Upper lobe of left lung (tissue), 6 donors: ENCODE data around the gene TOPAZ1. TPM values are rescaled to one million over a fixed set of nuclear protein-coding genes. Genes with fewer than 3 reads are reported as not detected.

Source experiments
- ATAC-seq, 2 donors: fragments of 200-7000 bp; cut with Tn5 transposase; one replicate each; pipeline ENCODE4 v1.9.1; 2022; ENCODE audit warnings: mild to moderate bottlenecking in 2 of 2, moderate library complexity in 2 of 2; ENCODE audit not compliant: low FRiP score in 2 of 2
- DNase-seq, 2 donors: peaks; one replicate each; pipeline ENCODE4 v3.0.0-alpha.2; 2019 to 2020
- H3K27ac ChIP-seq, 4 donors: fragments of 200-600 bp; sonication (generic); one replicate each; pipeline ENCODE4 v1.5.1; 2016 to 2019
- H3K27me3 ChIP-seq, 4 donors: fragments of 200-600 bp; sonication (generic); one replicate each; pipeline ENCODE4 v1.5.1; 2017 to 2019
- H3K36me3 ChIP-seq, 4 donors: fragments of 200-600 bp; sonication (generic); one replicate each; pipeline ENCODE4 v1.5.1; 2016 to 2019
- H3K4me1 ChIP-seq, 4 donors: fragments of 200-600 bp; sonication (generic); one replicate each; pipeline ENCODE4 v1.5.1; 2018 to 2019
- H3K4me3 ChIP-seq, 4 donors: fragments of 200-600 bp; sonication (generic); one replicate each; pipeline ENCODE4 v1.5.1; 2017 to 2019; ENCODE audit warnings: mild to moderate bottlenecking in 2 of 4, moderate library complexity in 1 of 4
- H3K9me3 ChIP-seq, 4 donors: fragments of 200-600 bp; sonication (generic); one replicate each; pipeline ENCODE4 v1.5.1; 2018 to 2019
- EP300 ChIP-seq, 4 donors: sonication (generic); formaldehyde crosslinking; IDR thresholded peaks; one replicate each; pipeline ENCODE4 v1.5.1; 2017; ENCODE audit warnings: antibody characterized with exemption in 4 of 4, control low read depth in 2 of 4
- POLR2A ChIP-seq, 4 donors: fragments of 450-650 bp; IDR thresholded peaks; one replicate each; pipeline ENCODE4 v1.5.1; 2016 to 2017; ENCODE audit warnings: antibody characterized with exemption in 4 of 4, mild to moderate bottlenecking in 2 of 4
- POLR2AphosphoS5 ChIP-seq, 2 donors: sonication (generic); formaldehyde crosslinking; IDR thresholded peaks; one replicate each; pipeline ENCODE4 v1.5.1; 2017; ENCODE audit warnings: antibody characterized with exemption in 2 of 2
- WGBS, 2 donors: methylation state at CpG; one replicate each; pipeline ENCODE4 v1.1.5; 2017 to 2018; 5-methylcytosine and 5-hydroxymethylcytosine counted together
- total RNA-seq, 6 donors: library from RNA; depleted of rRNA in 4 of 6; stranded (reverse); fragments of >200 nt in 4 of 6; gene quantifications; one replicate each; pipeline versions ENCODE4 v1.1.0 to v1.2.1, GENCODE V29; 2016 to 2021
- TF ChIP-seq, protein P1 (sequence below), 6 experiments: fragments of 450-650 bp in 4 of 6; fragments of 200-600 bp in 2 of 6; sonication (generic) in 2 of 6; IDR thresholded peaks; one replicate each; pipeline ENCODE4 v1.5.1; 2016 to 2019; ENCODE audit warnings: antibody characterized with exemption in 6 of 6
- donor health status: DM: no; HTN: no; CAD: no; lungs with moderate emphysema.
- donor health status: DM: no; HTN: yes; CAD: no; lungs with severe emphysema.

The TOPAZ1 gene
- total RNA-seq, 6 donors from 2014 or later, result not detected

DNA sequence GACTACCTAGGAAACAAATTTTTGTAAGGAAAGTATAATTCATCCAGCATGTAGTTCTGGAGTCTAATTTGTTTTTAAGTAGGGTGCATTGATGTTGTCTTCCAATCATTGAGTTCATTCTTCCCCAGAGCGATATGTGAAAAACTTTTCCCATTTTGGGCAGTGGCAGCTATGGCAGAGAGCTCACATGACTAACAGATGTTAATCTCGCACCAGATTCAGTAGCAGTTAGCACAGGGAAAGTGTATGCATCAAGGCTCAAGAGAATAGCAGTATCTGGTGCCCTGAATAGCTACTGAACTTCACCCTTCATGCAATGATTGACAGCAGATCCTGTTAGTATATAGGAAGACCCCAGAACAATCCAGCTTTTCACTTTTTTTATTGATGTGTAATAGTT lies 50.6 kb downstream of the TOPAZ1 start:
- Histone ChIP-seq H3K9me3 (no peaks in the 10 kb centered on the region), H3K36me3 (no peaks in the 10 kb centered on the region), H3K4me3 (no peak overlapping the region), H3K27ac (no peak overlapping the region), H3K4me1 (no peaks in the 10 kb centered on the region), H3K27me3 (no peaks in the 10 kb centered on the region)
- WGBS, 2 donors, result 81 to 90% methylated on average over 2 of the region's 2 CpGs
- TF ChIP-seq POLR2AphosphoS5 (IDR thresholded peaks at IDR 0.05), result no peak
- no peak for TF ChIP-seq EP300 (IDR thresholded peaks at IDR 0.05)
- TF ChIP-seq, protein P1, sequence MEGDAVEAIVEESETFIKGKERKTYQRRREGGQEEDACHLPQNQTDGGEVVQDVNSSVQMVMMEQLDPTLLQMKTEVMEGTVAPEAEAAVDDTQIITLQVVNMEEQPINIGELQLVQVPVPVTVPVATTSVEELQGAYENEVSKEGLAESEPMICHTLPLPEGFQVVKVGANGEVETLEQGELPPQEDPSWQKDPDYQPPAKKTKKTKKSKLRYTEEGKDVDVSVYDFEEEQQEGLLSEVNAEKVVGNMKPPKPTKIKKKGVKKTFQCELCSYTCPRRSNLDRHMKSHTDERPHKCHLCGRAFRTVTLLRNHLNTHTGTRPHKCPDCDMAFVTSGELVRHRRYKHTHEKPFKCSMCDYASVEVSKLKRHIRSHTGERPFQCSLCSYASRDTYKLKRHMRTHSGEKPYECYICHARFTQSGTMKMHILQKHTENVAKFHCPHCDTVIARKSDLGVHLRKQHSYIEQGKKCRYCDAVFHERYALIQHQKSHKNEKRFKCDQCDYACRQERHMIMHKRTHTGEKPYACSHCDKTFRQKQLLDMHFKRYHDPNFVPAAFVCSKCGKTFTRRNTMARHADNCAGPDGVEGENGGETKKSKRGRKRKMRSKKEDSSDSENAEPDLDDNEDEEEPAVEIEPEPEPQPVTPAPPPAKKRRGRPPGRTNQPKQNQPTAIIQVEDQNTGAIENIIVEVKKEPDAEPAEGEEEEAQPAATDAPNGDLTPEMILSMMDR (IDR thresholded peaks at IDR 0.05), result no peak
- TF ChIP-seq POLR2A (IDR thresholded peaks at IDR 0.05), result no peak
- ATAC-seq (no peak), DNase-seq (no peak)

DNA sequence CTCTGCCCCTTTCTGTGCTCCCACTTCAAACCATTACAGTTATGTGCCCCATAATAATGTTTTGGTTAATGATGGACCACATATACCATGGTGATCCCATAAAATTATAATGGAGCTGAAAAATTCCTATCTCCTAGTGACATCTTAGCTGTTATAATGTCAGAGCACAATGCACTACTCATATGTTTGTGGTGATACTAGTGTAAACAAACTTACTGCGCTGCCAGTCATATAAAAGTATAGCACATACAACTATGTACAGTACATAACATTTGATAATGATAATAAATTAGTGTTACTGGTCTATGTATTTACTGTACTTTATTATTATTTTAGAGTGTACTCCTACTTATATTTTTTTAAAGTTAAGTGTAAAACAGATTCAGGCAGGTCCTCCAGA lies 51.3 kb downstream of the TOPAZ1 start:
- TF ChIP-seq, protein P1 (IDR thresholded peaks at IDR 0.05), result no peak
- TF ChIP-seq POLR2A (IDR thresholded peaks at IDR 0.05) (no peak), POLR2AphosphoS5 (IDR thresholded peaks at IDR 0.05) (no peak), EP300 (IDR thresholded peaks at IDR 0.05) (no peak)
- Histone ChIP-seq H3K4me1 (no peaks in the 10 kb centered on the region), H3K27ac (no peak overlapping the region), H3K9me3 (no peaks in the 10 kb centered on the region), H3K36me3 (no peaks in the 10 kb centered on the region), H3K4me3 (no peak overlapping the region), H3K27me3 (no peaks in the 10 kb centered on the region)
- no peak for DNase-seq
- ATAC-seq, result no peak
- WGBS, 2 donors, result 90 to 92% methylated on average over 1 of the region's 1 CpG

DNA sequence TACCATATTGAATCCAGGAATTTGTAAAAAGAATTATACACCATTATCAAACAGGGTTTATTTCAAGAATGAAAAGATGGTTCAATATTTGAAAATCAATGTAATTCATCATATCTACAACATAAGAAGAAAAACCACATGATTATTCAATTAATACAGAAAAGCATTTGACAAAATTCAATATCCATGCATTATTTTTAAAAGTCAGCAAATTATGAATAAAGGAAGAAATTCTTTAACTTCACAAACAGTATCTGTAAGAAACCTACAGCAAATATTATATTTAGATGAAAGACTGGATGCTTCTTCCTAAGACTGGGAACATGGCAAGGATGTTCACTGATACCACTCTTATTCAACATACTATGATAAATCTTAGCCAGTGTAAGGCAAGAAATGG lies 55.6 kb downstream of the TOPAZ1 start:
- Histone ChIP-seq H3K27ac (no peak overlapping the region), H3K4me3 (no peak overlapping the region), H3K9me3 (no peaks in the 10 kb centered on the region), H3K36me3 (no peaks in the 10 kb centered on the region), H3K4me1 (no peaks in the 10 kb centered on the region), H3K27me3 (no peaks in the 10 kb centered on the region)
- DNase-seq (no peak), ATAC-seq (no peak)
- TF ChIP-seq EP300 (IDR thresholded peaks at IDR 0.05) (no peak), POLR2A (IDR thresholded peaks at IDR 0.05) (no peak), POLR2AphosphoS5 (IDR thresholded peaks at IDR 0.05) (no peak)
- TF ChIP-seq, protein P1 (IDR thresholded peaks at IDR 0.05), result no peak

DNA sequence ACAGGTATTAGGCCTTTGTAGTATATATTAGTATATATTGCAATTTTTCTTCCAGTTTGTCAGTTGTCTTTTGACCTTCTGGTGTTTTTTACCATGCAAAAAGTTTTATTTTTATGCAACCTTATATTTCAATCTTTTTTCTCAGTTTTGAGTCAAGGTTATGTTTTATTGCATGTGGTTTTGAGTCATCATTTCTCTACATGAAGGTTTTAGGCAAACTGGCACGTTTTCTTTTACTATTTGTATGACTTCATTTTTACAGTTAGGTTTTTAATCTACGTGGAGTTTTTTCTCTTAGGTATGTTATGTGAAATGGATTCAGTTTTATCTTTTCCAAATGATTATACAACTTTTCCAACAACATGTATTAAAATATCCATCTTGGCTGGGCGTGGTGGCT lies 60.1 kb downstream of the TOPAZ1 start:
- Histone ChIP-seq H3K4me1 (no peaks in the 10 kb centered on the region), H3K4me3 (no peak overlapping the region), H3K36me3 (no peaks in the 10 kb centered on the region), H3K27me3 (no peaks in the 10 kb centered on the region), H3K9me3 (no peaks in the 10 kb centered on the region), H3K27ac (no peak overlapping the region)
- TF ChIP-seq, protein P1 (IDR thresholded peaks at IDR 0.05), result no peak
- TF ChIP-seq POLR2AphosphoS5 (IDR thresholded peaks at IDR 0.05), result no peak
- TF ChIP-seq EP300 (IDR thresholded peaks at IDR 0.05), result no peak
- TF ChIP-seq POLR2A (IDR thresholded peaks at IDR 0.05), result no peak
- DNase-seq, result no peak
- 73 to 85% methylated on average over 3 of the region's 3 CpGs for WGBS, 2 donors
- no peak for ATAC-seq

DNA sequence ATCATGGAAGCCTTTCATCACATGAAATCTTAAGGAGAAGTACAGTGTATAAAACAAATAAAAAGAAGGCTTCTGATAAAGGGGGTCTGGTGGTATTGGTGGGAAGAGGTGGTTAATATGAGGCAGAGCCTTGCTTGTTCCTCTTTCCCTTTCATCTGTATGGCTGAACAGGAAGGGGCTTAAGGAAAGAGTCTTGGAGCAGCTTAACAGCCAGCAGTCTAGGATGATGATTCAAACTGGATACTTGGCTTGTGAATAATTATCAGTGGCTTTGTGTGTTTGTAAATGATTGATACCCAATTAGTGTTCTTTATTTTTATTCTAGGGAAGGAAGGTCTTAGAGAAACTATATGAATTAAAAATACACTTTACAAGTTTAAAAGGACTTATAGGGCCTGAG lies 67.8 kb downstream of the TOPAZ1 start:
- Histone ChIP-seq H3K27me3 (no peaks in the 10 kb centered on the region), H3K27ac (no peak overlapping the region), H3K4me1 (no peaks in the 10 kb centered on the region), H3K4me3 (no peak overlapping the region), H3K36me3 (no peaks in the 10 kb centered on the region), H3K9me3 (no peaks in the 10 kb centered on the region)
- ATAC-seq, result no peak
- no peak for DNase-seq
- no peak for TF ChIP-seq POLR2AphosphoS5 (IDR thresholded peaks at IDR 0.05)
